ENCODE results near the gene CSNK2B.

CSNK2B gene

DNA sequence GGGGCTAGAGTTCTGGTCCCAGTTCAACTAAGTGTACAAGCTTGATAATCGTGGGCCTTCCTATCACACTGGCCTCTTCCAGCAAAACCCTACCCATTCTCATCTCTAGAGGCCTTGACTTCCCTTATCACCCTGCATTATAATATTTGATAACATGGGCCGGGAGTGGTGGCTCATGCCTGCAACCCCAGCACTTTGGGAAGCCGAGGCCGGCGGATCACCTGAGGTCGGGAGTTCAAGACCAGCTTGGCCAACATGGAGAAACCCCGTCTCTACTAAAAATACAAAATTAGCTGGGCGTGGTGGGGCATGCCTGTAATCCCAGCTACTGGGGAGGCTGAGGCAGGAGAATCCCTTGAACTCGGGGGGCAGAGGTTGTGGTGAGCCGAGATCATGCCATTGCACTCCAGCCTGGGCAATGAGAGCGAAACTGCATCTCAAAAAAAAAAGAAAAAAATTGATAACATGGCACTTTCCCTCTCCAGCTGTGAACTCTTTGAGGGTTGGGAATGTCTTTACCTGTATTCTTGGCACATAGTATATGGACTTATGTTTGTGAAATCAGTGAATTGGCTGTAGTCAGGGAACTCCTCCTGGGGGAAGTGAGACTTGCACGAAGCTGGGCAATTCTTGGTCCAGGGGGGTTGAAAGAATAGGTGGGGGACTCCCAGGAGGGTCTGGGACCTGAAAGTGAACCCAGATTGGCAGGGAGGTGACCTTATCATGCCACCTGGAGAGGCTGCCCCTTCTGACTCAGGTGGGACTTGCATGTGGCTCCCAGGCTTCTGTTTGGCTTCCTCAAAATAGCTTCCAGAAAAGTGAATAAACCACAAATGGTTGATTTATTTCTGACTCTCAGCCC, 4.4 kb upstream of the CSNK2B start:
- H3K4me3 ChIP-seq (ENCODE audit: low read depth, low read length), result peak overlapping the region; percentile 73
- TF ChIP-seq CTCF (IDR thresholded peaks at IDR 0.05; ENCODE audit: insufficient read depth, low read depth, low read length, missing control alignments), result no peak
- peak; percentile 37 for DNase-seq (ENCODE audit: low read depth)

DNA sequence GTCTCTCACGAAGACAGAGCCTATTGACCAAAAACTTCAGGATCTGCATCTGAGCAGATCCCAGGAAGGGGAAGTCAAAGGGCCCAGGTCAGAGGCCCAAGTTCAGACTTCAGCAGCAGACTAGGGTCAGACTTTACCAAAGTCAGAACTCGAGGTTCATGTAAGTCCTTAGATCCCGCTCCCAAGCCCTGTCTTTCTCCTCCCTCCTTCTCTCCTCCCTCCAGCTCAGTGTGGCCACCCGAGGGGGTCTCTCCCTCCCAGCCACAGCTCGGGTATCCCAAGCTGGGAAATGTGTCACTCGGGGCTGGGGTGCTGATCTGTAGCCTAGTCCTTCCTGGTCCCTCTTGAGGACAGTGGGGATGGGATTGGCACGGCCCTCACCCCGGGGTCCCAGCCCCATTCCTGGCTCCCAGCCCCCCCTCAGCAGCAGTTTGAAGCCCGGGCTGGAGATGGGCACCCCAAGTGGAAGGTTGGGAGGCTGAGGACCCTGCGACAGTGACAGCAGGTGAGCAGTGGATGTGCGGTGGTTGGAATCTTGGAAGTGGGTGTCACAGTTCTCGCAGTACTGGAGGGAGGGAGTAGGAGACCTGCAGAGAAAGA, 3.7 kb upstream of the CSNK2B start:
- no peak for DNase-seq (ENCODE audit: low read depth)
- no peak overlapping the region for H3K4me3 ChIP-seq (ENCODE audit: low read depth, low read length)
- no peak for TF ChIP-seq CTCF (IDR thresholded peaks at IDR 0.05; ENCODE audit: insufficient read depth, low read depth, low read length, missing control alignments)

DNA sequence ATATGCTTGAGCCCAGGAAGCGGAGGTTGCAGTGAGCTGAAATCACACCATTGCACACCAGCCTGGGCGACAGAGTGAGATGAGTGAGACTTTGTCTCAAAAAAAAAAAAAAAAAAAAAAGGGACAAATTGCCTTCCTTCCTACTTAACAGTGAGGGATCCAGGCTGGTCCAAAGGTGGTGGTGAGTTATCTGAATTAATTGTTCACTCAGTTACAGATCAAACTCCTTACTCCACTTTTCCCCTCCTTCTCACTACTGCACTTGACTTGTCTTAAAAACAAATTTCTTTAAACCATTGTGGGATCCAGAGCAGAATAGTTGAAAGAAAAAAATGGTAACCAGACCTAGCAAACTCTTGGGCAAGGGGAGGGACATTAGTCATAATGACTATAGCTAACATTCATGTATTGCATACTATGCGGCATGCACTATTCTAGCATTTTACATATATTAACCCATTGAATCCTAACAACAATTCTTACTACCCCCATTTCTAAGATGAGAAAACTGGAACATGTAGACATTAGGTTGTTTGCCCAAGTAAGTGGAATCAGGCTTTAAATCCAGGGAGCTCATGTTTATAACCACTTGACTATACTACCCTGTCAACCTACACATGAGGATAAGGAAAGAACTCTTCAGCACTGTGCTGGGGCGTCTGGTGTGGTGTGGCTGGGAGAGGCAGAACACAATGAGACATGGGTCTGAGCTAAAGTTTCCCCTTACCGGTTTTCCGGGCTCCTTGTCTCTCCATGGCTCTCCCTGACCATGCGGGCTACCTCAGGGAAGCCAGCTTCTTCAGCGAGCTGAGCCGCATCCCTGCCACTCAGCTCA, 2.5 kb upstream of the CSNK2B start:
- no peak for DNase-seq (ENCODE audit: low read depth)
- TF ChIP-seq CTCF (IDR thresholded peaks at IDR 0.05; ENCODE audit: insufficient read depth, low read depth, low read length, missing control alignments), result no peak
- peak overlapping the region; percentile 65 for H3K4me3 ChIP-seq (ENCODE audit: low read depth, low read length)

- DNase-seq (ENCODE audit: low read depth), result no peak
- H3K4me3 ChIP-seq (ENCODE audit: low read depth, low read length), result peak overlapping the region; percentile 65
- no peak for TF ChIP-seq CTCF (IDR thresholded peaks at IDR 0.05; ENCODE audit: insufficient read depth, low read depth, low read length, missing control alignments)
Measured at GRCh38 chr6:31663961-31664789, 1.7 kb upstream of the CSNK2B start.

DNA sequence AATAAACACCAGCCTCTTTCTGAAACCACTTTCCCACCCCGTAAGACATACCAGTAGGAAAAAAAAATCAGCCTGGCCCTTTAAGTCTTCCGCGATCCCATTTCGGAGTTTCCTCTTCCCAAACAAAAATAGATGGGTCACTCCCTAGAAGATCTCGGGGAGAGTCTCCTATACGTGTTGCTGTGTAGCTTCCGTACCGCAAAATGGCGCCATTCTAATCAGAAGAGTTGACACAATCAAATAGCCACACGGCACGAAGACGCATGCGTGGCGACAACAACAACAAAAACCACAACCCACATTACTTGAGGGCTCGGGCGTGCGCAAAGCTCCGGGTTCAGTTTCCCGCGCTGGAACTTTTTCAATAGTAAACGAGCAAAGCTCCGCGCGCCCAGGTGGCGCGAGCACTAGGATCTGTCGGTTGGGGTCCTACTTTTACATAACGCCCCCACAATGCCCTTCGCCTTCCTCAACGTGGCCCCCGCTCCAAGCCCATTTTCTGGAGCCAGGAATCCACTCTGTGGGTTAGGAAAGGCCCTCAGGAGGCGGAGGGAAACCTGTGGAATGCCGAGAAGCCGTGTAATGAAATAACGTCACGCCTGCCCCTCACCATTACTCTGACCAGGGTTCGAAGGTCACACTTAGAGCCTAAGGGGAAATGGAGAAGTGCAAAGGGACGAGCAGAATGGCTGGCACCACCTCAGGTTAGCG, 935 bp upstream of the CSNK2B start, which contains the start of gene GPANK1:
Gene GPANK1 (minus strand): TSS at position 208 of the 711 bp plus-strand sequence. CDS start 519 bp downstream, outside the sequence.
- peak within 1 kb of the TSS; percentile 65 for H3K4me3 ChIP-seq (ENCODE audit: low read depth, low read length)
- TF ChIP-seq CTCF (IDR thresholded peaks at IDR 0.05; ENCODE audit: insufficient read depth, low read depth, low read length, missing control alignments), result no peak
- peak; percentile 97 for DNase-seq (ENCODE audit: low read depth)

Data from GM12865 (cell line).